Right lobe of liver (tissue), 4 donors: Measurements from ENCODE around the gene ERC2.

Source experiments
- CTCF ChIP-seq, 4 donors: fragments of 200-600 bp in 3 of 4; fragments of 450-650 bp in 1 of 4; IDR thresholded peaks; one replicate each; pipeline versions ENCODE4 v1.5.1 to v1.8.0; 2016 to 2022; ENCODE audit warnings: antibody characterized with exemption in 4 of 4, mild to moderate bottlenecking in 2 of 4
- POLR2A ChIP-seq: fragments of 450-650 bp; IDR thresholded peaks from one replicate; pipeline ENCODE4 v1.6.1; 2017; ENCODE audit warnings: antibody characterized with exemption, mild to moderate bottlenecking
- donor health status: DM: no; HTN: no; CAD: no.
- donor health status: DM: no; HTN: no; CAD: no.
- donor health status: DM: no; HTN: yes; CAD: no.

DNA sequence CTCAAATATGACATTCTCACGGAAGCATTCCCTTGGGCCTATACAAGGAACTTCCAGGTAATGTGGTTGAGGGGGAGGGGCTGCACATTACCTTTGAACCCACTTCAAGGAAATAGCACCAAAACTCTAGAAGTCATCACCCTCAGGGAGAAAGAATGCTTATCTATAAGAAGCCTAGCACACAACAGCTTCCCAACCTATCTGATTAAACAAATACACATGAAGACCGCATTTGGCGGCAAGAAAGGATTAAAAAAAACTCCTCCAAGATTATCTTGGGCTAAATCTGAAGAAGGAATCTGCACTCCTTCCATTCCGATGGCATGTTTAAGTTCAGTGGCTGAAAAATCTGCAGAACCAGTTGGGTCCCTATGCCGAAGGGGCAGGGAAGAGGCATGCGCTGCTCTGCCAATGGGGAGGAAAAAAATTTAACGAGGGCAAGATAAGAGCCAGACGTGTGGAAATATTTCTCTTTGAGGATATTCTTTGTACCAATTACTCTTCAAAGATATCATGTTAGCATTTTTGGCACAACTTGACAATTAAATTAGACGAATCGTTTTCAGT, 899.2 kb downstream of the ERC2 start:
- no peak for TF ChIP-seq CTCF (IDR thresholded peaks at IDR 0.05)
- TF ChIP-seq POLR2A = no peak
